ENCODE results near the gene SAMD7.

The SAMD7 gene

GRCh38 chr3:169911272-169911671 is at the start of gene SAMD7:
SAMD7 (plus strand) TSS chr3:169911572; CDS start chr3:169919499, 7,927 bp downstream.
- ATAC-seq (no peak), DNase-seq (no peak)
- Mint-ChIP-seq H3K27ac (no peak within 1 kb of the TSS), H3K4me1 (no peaks in the 10 kb centered on the region), H3K9me3 (no peaks in the 10 kb centered on the region), H3K27me3 (no peaks in the 10 kb centered on the region), H3K4me3 (no peak within 1 kb of the TSS), H3K36me3 (ENCODE audit: low read depth) (no peaks in the 10 kb centered on the region)

DNA sequence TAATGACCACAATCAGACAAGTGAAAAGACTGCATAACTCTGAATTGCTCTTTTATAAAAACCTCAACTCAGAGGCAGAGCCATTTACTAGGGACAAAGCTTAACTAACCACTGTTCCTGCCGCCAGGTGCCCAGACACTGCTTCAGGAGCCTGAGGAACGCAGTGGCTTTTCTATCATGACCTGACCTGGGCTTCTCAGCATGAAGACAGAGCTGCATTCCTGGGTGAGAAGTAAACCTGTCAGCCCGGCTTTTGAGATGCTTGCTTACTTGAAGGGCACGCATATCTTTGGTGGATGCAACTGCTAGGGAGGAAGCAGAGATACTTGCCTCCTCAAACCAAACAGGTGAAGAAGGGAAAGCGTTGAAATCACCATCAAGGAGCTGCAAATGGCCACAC is 49.5 kb upstream of the SAMD7 start:
- no peaks in the 10 kb centered on the region for H3K36me3 Mint-ChIP-seq (ENCODE audit: low read depth)
- H3K4me3 Mint-ChIP-seq = no peak overlapping the region
- DNase-seq = no peak
- H3K9me3 Mint-ChIP-seq = no peaks in the 10 kb centered on the region
- H3K27ac Mint-ChIP-seq = no peak overlapping the region
- peaks cover 31% of the 10 kb centered on the region for H3K4me1 Mint-ChIP-seq
- ATAC-seq = no peak
- H3K27me3 Mint-ChIP-seq = peaks cover 4% of the 10 kb centered on the region

DNA sequence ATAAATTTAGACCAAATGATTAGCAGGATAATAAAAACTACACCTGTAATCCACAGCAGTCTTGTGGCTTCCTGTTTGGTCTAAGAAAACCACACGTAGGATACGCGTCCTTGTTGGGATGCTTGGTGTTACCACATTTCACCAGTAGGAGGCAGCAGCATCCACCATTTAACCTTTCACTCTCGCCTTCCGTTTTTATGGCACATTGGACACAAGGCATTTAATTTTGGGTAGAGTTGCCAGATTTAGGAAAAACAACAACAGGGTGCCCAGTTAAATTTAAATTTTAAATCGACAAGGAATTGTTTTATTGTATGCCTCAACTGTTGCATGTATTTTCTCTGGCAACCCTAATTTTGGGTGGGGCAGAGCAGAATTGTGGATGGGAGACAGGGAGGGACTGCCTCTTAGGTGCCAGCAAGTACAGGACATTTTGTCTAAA is 47.9 kb upstream of the SAMD7 start:
- DNase-seq (peak; percentile 66), ATAC-seq (peak; percentile 65)
- Mint-ChIP-seq H3K27me3 (peaks cover 4% of the 10 kb centered on the region), H3K4me1 (peaks cover 31% of the 10 kb centered on the region), H3K36me3 (ENCODE audit: low read depth) (no peaks in the 10 kb centered on the region), H3K4me3 (no peak overlapping the region), H3K9me3 (no peaks in the 10 kb centered on the region), H3K27ac (no peak overlapping the region)

- no peak for ATAC-seq
- peaks cover 4% of the 10 kb centered on the region for H3K27me3 Mint-ChIP-seq
- H3K4me3 Mint-ChIP-seq = no peak overlapping the region
- no peaks in the 10 kb centered on the region for H3K9me3 Mint-ChIP-seq
- DNase-seq = no peak
- H3K36me3 Mint-ChIP-seq (ENCODE audit: low read depth) = no peaks in the 10 kb centered on the region
- H3K27ac Mint-ChIP-seq = no peak overlapping the region
- peaks cover 31% of the 10 kb centered on the region for H3K4me1 Mint-ChIP-seq
These were observed 47.1 kb upstream of the SAMD7 start for GRCh38 chr3:169864270-169864669.

- DNase-seq (peak; percentile 16), ATAC-seq (peak; percentile 91)
- Mint-ChIP-seq H3K27me3 (peaks cover 4% of the 10 kb centered on the region), H3K27ac (no peak overlapping the region), H3K4me1 (peaks cover 33% of the 10 kb centered on the region), H3K9me3 (no peaks in the 10 kb centered on the region), H3K36me3 (ENCODE audit: low read depth) (no peaks in the 10 kb centered on the region), H3K4me3 (no peak overlapping the region)
These were observed 46.1 kb upstream of the SAMD7 start for GRCh38 chr3:169865176-169865767.

GRCh38 chr3:169867584-169868210 is 43.7 kb upstream of the SAMD7 start:
- peaks cover 4% of the 10 kb centered on the region for H3K27me3 Mint-ChIP-seq
- no peaks in the 10 kb centered on the region for H3K36me3 Mint-ChIP-seq (ENCODE audit: low read depth)
- H3K27ac Mint-ChIP-seq = no peak overlapping the region
- DNase-seq (no peak), ATAC-seq (no peak)
- no peak overlapping the region for H3K4me3 Mint-ChIP-seq
- H3K9me3 Mint-ChIP-seq = no peaks in the 10 kb centered on the region
- peaks cover 45% of the 10 kb centered on the region for H3K4me1 Mint-ChIP-seq

DNA sequence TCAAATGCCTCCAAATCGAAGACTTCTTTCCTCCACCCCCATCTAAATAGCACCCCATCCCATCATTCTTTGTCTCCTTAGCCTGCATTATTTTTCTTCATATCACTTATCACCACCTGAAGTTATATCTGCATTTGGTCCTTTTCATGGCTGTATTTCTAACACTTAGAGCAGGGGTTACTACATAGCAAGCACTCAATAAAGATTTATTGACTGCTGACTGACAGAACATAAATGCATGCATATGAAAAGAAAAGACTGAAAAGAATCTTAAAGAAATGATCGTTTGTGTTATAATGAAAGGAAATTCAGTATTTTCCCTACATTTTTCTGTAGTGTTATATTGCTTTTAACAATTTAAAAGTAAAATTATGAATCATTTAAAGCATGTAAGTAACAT is 43.0 kb upstream of the SAMD7 start:
- DNase-seq (no peak), ATAC-seq (no peak)
- no peaks in the 10 kb centered on the region for H3K36me3 Mint-ChIP-seq (ENCODE audit: low read depth)
- H3K27me3 Mint-ChIP-seq = peaks cover 4% of the 10 kb centered on the region
- no peaks in the 10 kb centered on the region for H3K9me3 Mint-ChIP-seq
- H3K4me1 Mint-ChIP-seq = peaks cover 42% of the 10 kb centered on the region
- no peak overlapping the region for H3K4me3 Mint-ChIP-seq
- no peak overlapping the region for H3K27ac Mint-ChIP-seq

DNA sequence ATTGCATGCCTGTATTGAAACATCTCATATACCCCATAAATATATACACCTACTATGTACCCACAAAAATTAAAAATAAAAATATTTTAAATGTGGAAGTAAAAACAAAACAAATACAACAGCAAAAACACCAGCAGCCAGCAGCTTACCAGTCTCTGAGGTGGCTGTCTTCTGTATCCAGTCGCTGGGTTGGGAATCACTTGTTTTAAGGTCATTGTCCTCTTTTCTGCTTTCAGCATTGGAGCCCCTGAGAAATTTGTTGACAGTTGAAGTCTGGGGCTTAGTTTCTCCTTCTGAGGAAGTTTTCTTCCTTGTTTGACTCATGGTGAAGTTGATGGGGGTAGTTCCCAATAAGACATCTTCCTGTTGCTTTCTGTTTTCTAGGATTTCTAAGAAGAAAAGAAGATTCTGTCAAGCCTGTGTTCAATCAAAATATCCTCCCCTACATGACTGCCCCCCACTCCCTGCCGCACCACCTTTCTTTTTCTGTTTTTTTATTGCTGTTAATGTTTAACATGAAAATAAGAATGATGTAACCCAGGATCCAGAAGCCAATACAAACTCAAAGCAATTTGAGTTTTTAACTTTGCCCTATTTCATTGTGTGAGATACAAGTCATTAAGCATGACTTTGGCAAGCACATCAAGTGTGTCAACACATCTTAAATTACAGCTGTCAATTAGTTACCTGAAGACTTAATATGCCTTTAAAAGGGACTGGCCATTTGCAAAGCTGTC is 41.7 kb upstream of the SAMD7 start, which contains the start of gene LRRC31:
Gene LRRC31 (minus strand): TSS at position 452 of the 737 bp plus-strand sequence. CDS start 128 bp downstream, at position 324.
- no peak within 1 kb of the TSS for H3K4me3 Mint-ChIP-seq
- H3K27ac Mint-ChIP-seq = no peak within 1 kb of the TSS
- H3K9me3 Mint-ChIP-seq = no peaks in the 10 kb centered on the region
- H3K4me1 Mint-ChIP-seq = peaks cover 29% of the 10 kb centered on the region
- no peak for ATAC-seq
- no peaks in the 10 kb centered on the region for H3K36me3 Mint-ChIP-seq (ENCODE audit: low read depth)
- peaks cover 4% of the 10 kb centered on the region for H3K27me3 Mint-ChIP-seq
- no peak for DNase-seq

DNA sequence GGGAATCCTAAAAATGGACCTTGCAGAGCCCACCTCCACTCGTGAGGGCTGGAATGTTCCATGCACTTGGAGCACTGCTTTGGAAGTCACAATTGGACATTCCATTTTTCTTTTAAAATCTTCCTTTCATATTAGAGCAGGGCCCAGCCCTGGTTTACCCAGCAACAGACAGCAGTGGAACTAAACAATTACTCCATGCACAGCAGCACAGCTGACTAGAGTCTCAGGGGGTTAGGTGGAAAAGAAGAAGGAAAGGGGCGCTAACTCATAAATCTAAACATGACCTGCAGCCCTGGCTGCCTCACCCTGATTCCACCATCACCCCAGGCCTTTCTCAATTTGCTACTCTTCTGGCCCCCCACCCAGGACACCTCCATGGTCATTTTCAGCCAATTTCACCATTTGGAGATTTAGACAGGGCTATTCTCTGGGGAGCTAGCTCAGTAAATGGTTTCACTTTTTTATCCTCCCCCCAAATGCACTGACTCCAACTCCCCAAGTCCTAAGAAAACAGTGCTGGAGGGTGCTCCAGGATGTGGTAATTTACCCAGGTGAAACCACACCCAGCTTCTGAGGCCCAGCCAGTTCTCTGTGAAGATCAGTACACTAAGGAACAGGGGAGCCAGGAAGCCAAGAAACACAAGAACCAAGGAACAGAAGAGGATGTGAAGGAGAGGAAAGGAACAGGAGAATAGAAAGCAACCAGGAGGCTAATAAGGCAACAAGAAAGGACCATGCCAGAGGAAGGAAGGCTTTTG is 40.1 kb upstream of the SAMD7 start:
- Mint-ChIP-seq H3K27me3 (no peaks in the 10 kb centered on the region), H3K4me1 (peaks cover 14% of the 10 kb centered on the region), H3K36me3 (ENCODE audit: low read depth) (no peaks in the 10 kb centered on the region), H3K27ac (no peak overlapping the region), H3K9me3 (no peaks in the 10 kb centered on the region), H3K4me3 (no peak overlapping the region)
- peak; percentile 36 for ATAC-seq
- no peak for DNase-seq

GRCh38 chr3:169879013-169879557 is 32.3 kb upstream of the SAMD7 start:
- no peak overlapping the region for H3K4me3 Mint-ChIP-seq
- peaks cover 2% of the 10 kb centered on the region for H3K4me1 Mint-ChIP-seq
- H3K27ac Mint-ChIP-seq = no peak overlapping the region
- ATAC-seq = no peak
- H3K9me3 Mint-ChIP-seq = no peaks in the 10 kb centered on the region
- H3K27me3 Mint-ChIP-seq = no peaks in the 10 kb centered on the region
- no peaks in the 10 kb centered on the region for H3K36me3 Mint-ChIP-seq (ENCODE audit: low read depth)
- DNase-seq = no peak

DNA sequence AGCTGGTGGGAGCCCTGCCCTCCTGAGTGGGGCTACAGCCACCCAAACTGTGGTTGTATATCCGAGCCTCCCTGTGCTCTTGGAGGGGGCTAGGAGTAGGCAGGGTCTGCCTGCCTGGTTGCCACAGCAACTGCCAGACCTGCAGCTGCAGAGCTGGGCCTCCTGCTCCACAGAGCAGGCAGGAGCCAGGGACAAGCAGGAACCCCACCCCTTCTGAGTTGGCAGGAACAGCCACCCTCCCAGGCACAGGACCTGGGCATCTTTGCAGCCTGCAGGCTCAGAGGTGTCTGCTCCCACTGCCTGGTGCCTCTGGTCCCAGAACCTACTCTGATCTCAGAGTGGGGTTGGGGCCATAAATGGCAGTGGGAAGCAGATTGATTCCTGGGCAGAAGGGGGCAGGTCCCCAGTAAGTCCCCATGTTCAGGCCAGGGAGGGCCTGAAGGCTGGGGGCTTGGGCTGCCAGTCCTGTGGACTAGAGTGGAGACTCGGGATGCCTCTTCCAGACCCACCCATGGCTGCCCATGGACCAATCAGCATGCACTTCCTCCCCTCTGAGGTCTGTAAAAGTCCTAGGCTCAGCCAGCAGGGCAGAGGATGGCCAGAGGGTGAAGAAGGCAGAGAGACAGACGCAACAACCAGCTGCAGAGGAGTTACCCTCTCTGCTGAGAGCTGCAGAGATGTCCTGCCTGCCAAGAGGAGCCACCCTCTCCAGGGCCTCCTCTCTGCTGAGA is 31.4 kb upstream of the SAMD7 start:
- Mint-ChIP-seq H3K36me3 (ENCODE audit: low read depth) (no peaks in the 10 kb centered on the region), H3K4me3 (no peak overlapping the region), H3K9me3 (no peaks in the 10 kb centered on the region), H3K27ac (no peak overlapping the region), H3K27me3 (no peaks in the 10 kb centered on the region), H3K4me1 (peaks cover 2% of the 10 kb centered on the region)
- ATAC-seq (peak; percentile 20), DNase-seq (no peak)

DNA sequence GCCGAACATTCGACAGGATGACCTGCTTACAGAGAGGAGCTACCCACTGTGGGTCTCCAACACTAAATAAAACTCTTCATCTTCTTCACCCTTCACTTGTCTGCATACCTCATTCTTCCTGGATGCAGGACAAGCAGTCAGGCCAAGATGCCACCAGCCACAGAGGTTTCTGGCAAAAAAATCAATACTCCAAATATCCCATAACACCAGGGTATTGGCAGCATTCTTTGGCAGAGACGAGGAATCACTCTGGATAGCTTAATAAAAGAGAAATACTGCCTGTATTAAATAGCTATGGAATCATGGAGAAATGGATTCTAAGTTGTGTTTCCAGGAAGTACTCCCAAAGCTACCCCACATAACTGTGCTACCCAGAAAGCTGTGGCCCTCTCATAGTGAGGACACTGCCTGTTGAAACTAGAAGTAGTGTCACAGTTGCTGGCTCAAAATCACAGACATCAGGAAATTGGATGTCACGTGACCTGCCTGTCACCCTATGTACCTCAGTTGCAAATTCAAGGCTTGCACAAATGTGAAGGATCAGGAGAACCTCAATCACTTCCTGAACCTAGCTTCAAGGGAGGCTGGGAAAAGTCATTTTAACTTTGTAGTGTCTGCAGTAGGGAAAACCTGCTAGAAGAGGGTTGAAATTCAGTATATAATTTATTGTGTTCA is 30.7 kb upstream of the SAMD7 start:
- Mint-ChIP-seq H3K36me3 (ENCODE audit: low read depth) (no peaks in the 10 kb centered on the region), H3K27ac (no peak overlapping the region)

GRCh38 chr3:169886671-169887070 is 24.7 kb upstream of the SAMD7 start:
- H3K4me3 Mint-ChIP-seq = no peak overlapping the region
- ATAC-seq (no peak), DNase-seq (no peak)
- no peaks in the 10 kb centered on the region for H3K36me3 Mint-ChIP-seq (ENCODE audit: low read depth)
- H3K27ac Mint-ChIP-seq = no peak overlapping the region
- H3K27me3 Mint-ChIP-seq = no peaks in the 10 kb centered on the region
- H3K4me1 Mint-ChIP-seq = no peaks in the 10 kb centered on the region
- no peaks in the 10 kb centered on the region for H3K9me3 Mint-ChIP-seq

More for the DNA sequence above, 30.7 kb upstream of the SAMD7 start:
- Mint-ChIP-seq H3K9me3 (no peaks in the 10 kb centered on the region), H3K4me1 (peaks cover 2% of the 10 kb centered on the region), H3K27me3 (no peaks in the 10 kb centered on the region), H3K4me3 (no peak overlapping the region)
- ATAC-seq (no peak), DNase-seq (no peak)

All from activated naive CD8-positive, alpha-beta T cell treated with anti-CD3 and anti-CD28 coated beads, Interleukin-2, amount 50 U/mL, for 24 hours (primary cell).